Lower lobe of right lung (tissue), 2 donors: ENCODE results near the gene PLXNA4. TPM values are rescaled to one million over a fixed set of nuclear protein-coding genes. Genes with fewer than 3 reads are reported as not detected.
A peak's percentile ranks its signal among the peaks of the same experiment; 100 is the strongest.

Experiments used
- ATAC-seq, 2 donors: fragments of 200-7000 bp; cut with Tn5 transposase; one replicate each; pipeline ENCODE4 v1.9.1; 2020 to 2022; ENCODE audit warnings: mild to moderate bottlenecking in 2 of 2, moderate library complexity in 2 of 2
- DNase-seq: peaks from one replicate; pipeline ENCODE4 v3.0.0-alpha.2; 2020
- H3K27ac ChIP-seq: fragments of 200-600 bp; one replicate; pipeline ENCODE4 v1.8.0; 2022
- H3K27me3 ChIP-seq: fragments of 200-600 bp; one replicate; pipeline ENCODE4 v1.8.0; 2022; ENCODE audit warnings: low read depth
- H3K36me3 ChIP-seq: fragments of 200-600 bp; one replicate; pipeline ENCODE4 v1.8.0; 2022; ENCODE audit warnings: mild to moderate bottlenecking
- H3K4me1 ChIP-seq: fragments of 200-600 bp; one replicate; pipeline ENCODE4 v1.8.0; 2022
- H3K4me3 ChIP-seq: fragments of 200-600 bp; one replicate; pipeline ENCODE4 v1.8.0; 2022; ENCODE audit warnings: mild to moderate bottlenecking
- H3K9me3 ChIP-seq: fragments of 200-600 bp; one replicate; pipeline ENCODE4 v1.8.0; 2022
- intact Hi-C: fragments of 100-400 bp; cut with DNase I; formaldehyde crosslinking; loops from one replicate; pipeline ENCODE4 v1.11.0; 2022
- total RNA-seq: library from RNA; stranded (reverse); fragmentation: NEBNext Ultra II Directional; extraction: Animal tissue kit (Norgen Biotek cat#: 25700); gene quantifications from one replicate; pipeline ENCODE4 v1.2.1, GENCODE V29; 2021
- TF ChIP-seq, protein P1 (sequence below): fragments of 200-600 bp; IDR thresholded peaks from one replicate; pipeline ENCODE4 v1.8.0; 2022; ENCODE audit warnings: antibody characterized with exemption, mild to moderate bottlenecking
- donor health status: DM: no; HTN: yes; CAD: no; lungs with severe emphysema.

The PLXNA4 gene
- total RNA-seq, 1 donor from 2014 or later = 4.3 TPM

DNA sequence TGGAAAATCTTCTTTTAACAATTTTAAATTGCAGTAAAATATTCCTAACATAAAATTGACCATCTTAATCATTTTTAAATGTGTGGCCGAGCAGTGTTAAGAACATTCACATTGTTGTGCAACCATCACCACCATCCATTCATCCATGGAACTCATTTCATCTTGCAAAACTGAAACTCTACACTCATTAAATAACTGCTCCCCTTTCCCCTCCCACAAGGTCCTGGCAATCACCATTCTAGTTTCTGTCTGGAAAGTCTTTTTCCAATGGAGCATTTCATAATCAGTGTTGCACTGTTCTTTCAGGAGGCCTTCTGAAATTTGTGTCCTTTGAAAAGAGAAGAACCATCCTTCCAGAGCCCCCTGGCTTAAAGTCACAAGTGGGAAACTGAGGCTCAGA is 233.1 kb downstream of the PLXNA4 start:
- TF ChIP-seq, protein P1, sequence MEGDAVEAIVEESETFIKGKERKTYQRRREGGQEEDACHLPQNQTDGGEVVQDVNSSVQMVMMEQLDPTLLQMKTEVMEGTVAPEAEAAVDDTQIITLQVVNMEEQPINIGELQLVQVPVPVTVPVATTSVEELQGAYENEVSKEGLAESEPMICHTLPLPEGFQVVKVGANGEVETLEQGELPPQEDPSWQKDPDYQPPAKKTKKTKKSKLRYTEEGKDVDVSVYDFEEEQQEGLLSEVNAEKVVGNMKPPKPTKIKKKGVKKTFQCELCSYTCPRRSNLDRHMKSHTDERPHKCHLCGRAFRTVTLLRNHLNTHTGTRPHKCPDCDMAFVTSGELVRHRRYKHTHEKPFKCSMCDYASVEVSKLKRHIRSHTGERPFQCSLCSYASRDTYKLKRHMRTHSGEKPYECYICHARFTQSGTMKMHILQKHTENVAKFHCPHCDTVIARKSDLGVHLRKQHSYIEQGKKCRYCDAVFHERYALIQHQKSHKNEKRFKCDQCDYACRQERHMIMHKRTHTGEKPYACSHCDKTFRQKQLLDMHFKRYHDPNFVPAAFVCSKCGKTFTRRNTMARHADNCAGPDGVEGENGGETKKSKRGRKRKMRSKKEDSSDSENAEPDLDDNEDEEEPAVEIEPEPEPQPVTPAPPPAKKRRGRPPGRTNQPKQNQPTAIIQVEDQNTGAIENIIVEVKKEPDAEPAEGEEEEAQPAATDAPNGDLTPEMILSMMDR = no peak
- H3K27ac ChIP-seq = no peak overlapping the region
- H3K27me3 ChIP-seq = no peaks in the 10 kb centered on the region
- no peaks in the 10 kb centered on the region for H3K4me1 ChIP-seq
- no peak for DNase-seq
- no peak overlapping the region for H3K4me3 ChIP-seq
- no peaks in the 10 kb centered on the region for H3K36me3 ChIP-seq
- intact Hi-C loops = no loop called here
- no peaks in the 10 kb centered on the region for H3K9me3 ChIP-seq
- peak in 1 of 2 donors; percentile 44 for ATAC-seq

DNA sequence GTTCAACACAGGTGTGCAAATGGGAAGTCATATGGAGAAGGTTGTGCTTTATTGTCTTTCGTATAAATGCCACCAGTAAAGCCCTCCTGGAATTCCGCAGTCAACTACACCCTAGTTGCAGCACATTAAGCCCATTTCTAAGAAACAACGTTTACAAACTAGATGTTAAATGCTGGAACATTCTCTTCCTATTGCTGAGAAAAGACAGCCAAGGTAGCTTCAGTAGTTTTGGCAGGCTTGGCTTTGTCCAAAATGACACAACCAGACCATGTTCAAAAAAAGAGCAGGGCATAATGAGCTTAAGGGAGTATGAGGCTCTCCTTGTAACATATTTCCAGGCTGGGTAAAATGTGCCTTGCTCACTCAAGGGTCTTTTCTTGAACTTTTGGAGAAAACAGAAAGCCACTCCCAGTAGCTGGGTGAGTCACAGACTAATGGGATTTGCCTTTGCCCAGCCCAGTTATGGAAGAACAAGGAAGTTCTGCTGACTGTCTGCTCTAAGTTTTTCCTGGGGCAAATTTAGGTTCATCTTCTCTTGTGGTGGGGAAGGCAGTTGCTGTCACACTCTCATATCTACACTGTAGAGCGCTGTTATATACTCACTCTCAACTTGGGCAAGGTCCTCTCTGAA is 238.7 kb downstream of the PLXNA4 start:
- Histone ChIP-seq H3K4me1 (no peaks in the 10 kb centered on the region), H3K4me3 (no peak overlapping the region), H3K27me3 (no peaks in the 10 kb centered on the region), H3K27ac (no peak overlapping the region), H3K9me3 (no peaks in the 10 kb centered on the region), H3K36me3 (no peaks in the 10 kb centered on the region)
- DNase-seq = no peak
- TF ChIP-seq, protein P1 = no peak
- intact Hi-C loops = no loop called here
- ATAC-seq = no peak

DNA sequence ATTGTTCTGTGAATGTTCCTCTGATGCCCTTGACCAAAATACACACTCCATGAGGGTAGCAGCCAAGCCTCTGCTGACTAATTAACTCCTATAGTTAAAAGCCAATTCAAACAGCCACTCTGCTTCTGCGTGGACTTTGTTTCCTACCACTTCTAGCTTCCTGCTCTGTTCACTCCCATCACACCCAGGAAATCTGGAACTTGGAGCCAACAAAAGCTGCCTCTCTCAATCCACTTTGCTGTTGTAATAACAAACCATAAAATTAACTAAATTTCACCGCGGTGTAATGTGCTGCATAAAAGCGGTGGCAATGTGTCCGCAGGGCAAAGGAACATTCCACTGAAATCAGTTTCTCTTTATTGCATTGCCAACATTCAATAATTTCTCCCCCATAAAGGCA is 239.5 kb downstream of the PLXNA4 start:
- intact Hi-C loops = no loop called here

DNA sequence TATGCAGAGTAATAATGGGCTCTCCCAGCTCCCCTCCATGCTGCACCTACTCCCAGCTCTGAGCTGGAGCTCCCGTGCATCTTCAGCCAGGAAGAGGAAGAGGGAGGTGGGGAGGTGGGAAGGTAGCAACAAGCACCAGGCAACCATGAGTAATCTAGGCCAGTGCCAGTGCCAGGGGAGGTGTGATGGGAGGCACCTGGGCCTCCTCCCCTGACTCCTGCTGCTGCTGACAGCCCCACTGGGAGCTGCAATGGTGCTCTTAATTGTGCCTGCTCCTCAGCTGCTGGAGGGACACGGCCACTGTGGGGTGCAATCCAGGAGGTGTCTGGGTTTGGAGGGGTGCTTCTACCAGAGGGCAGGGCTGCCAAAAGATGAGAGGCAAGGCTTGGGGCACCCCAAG is 243.0 kb downstream of the PLXNA4 start:
- Histone ChIP-seq H3K4me1 (no peaks in the 10 kb centered on the region), H3K4me3 (no peak overlapping the region), H3K9me3 (no peaks in the 10 kb centered on the region), H3K36me3 (no peaks in the 10 kb centered on the region), H3K27ac (no peak overlapping the region), H3K27me3 (no peaks in the 10 kb centered on the region)
- ATAC-seq (no peak), DNase-seq (no peak)
- TF ChIP-seq, protein P1 = no peak
- intact Hi-C loops = no loop called here

More for the DNA sequence above, 239.5 kb downstream of the PLXNA4 start:
- DNase-seq (no peak), ATAC-seq (no peak)
- TF ChIP-seq, protein P1 = no peak
- Histone ChIP-seq H3K9me3 (no peaks in the 10 kb centered on the region), H3K4me1 (no peaks in the 10 kb centered on the region), H3K27me3 (no peaks in the 10 kb centered on the region), H3K36me3 (no peaks in the 10 kb centered on the region), H3K27ac (no peak overlapping the region), H3K4me3 (no peak overlapping the region)

DNA sequence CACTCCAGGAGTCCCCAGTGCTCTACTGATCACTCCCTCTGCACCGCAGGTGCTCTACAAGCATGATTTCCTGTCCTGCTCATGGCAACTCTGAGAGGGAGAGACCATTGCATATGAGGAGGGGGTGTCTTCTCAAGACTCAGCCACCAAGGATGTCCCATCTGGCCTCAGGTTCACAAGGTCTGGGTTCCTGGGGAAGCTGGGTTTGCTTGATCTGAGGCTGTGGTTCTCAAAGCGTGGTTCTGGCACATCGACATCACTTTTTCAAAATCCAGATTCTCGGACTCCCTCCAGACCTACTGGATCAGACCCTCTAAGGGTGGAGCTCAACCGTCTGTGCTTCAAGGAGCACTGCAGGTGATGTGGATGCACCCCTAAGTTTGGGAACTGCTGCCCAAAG is 247.5 kb downstream of the PLXNA4 start:
- no peak overlapping the region for H3K27ac ChIP-seq
- TF ChIP-seq, protein P1 = no peak
- H3K4me3 ChIP-seq = no peak overlapping the region
- DNase-seq (no peak), ATAC-seq (no peak)
- no peaks in the 10 kb centered on the region for H3K36me3 ChIP-seq
- H3K9me3 ChIP-seq = no peaks in the 10 kb centered on the region
- H3K4me1 ChIP-seq = no peaks in the 10 kb centered on the region
- H3K27me3 ChIP-seq = no peaks in the 10 kb centered on the region
- intact Hi-C loops = no loop called here
